HepG2 (cell line): ENCODE results near the gene UBXN2A. TPM values are rescaled to one million over a fixed set of nuclear protein-coding genes. Genes with fewer than 3 reads are reported as not detected.

Source experiments
- ARNT ChIP-seq: fragments of 450-650 bp; IDR thresholded peaks from 2 replicates; pipeline ENCODE4 v1.6.1; 2017
- ATF7-NPFF ChIP-seq: sonication (generic); formaldehyde crosslinking; IDR thresholded peaks from 2 replicates; pipeline ENCODE4 v1.8.1; 2023; ENCODE audit warnings: mild to moderate bottlenecking, low read depth, missing genetic modification reagents, moderate library complexity
- FOXK2 ChIP-seq: fragments of 450-650 bp; IDR thresholded peaks from 2 replicates; pipeline ENCODE4 v1.6.1; 2016
- JUND ChIP-seq: sonication (generic); formaldehyde crosslinking; IDR thresholded peaks from 2 replicates; pipeline ENCODE4 v1.8.0; 2022; ENCODE audit warnings: mild to moderate bottlenecking, missing genetic modification reagents
- MAFK ChIP-seq, 2 experiments: IDR thresholded peaks in 1 of 2; conservative IDR thresholded peaks in 1 of 2; 2 replicates each; pipeline ENCODE4 v1.6.1; 2011; ENCODE audit warnings: improper control_type of control experiment in 2 of 2, low read length in 2 of 2
- MTF2 ChIP-seq: sonication (generic); formaldehyde crosslinking; IDR thresholded peaks from 2 replicates; pipeline ENCODE4 v1.5.0; 2020; ENCODE audit warnings: missing genetic modification reagents, borderline replicate concordance
- NFATC3 ChIP-seq: sonication (generic); formaldehyde crosslinking; IDR thresholded peaks from 2 replicates; pipeline ENCODE4 v1.5.1; 2020; ENCODE audit warnings: mild to moderate bottlenecking, missing genetic modification reagents
- PRMT3 ChIP-seq: sonication (generic); formaldehyde crosslinking; IDR thresholded peaks from 2 replicates; pipeline ENCODE4 v1.8.1; 2022; ENCODE audit warnings: low read depth, mild to moderate bottlenecking, moderate library complexity, missing genetic modification reagents, borderline replicate concordance
- SNRNP70 ChIP-seq: fragments of 200-400 bp; formaldehyde crosslinking; IDR thresholded peaks from 2 replicates; pipeline ENCODE4 v1.6.1; 2017; ENCODE audit warnings: mild to moderate bottlenecking, low read depth, low read length, moderate library complexity
- SP1 ChIP-seq, 2 experiments: fragments of 450-650 bp in 1 of 2; sonication (generic) in 1 of 2; formaldehyde crosslinking in 1 of 2; IDR thresholded peaks; 2 replicates each; pipeline versions ENCODE4 v1.4.0 to v1.6.1; 2016 to 2020; ENCODE audit warnings: missing genetic modification reagents in 1 of 2
- ZFAT ChIP-seq: sonication (generic); formaldehyde crosslinking; conservative IDR thresholded peaks from 2 replicates; pipeline ENCODE4 v1.8.1; 2023; ENCODE audit warnings: missing genetic modification reagents, inconsistent platforms
- ZNF354B ChIP-seq: sonication (generic); formaldehyde crosslinking; IDR thresholded peaks from 2 replicates; pipeline ENCODE4 v1.8.0; 2022; ENCODE audit warnings: mild to moderate bottlenecking, missing genetic modification reagents
- ZNF550 ChIP-seq: sonication (generic); formaldehyde crosslinking; IDR thresholded peaks from 2 replicates; pipeline ENCODE4 v1.4.0; 2020; ENCODE audit warnings: mild to moderate bottlenecking, missing genetic modification reagents, borderline replicate concordance
- ZNF598 ChIP-seq: sonication (generic); formaldehyde crosslinking; IDR thresholded peaks from 2 replicates; pipeline ENCODE4 v1.5.1; 2020; ENCODE audit warnings: mild to moderate bottlenecking, missing genetic modification reagents, borderline replicate concordance
- ZNF713 ChIP-seq: sonication (generic); formaldehyde crosslinking; IDR thresholded peaks from 2 replicates; pipeline ENCODE4 v1.4.0; 2020; ENCODE audit warnings: mild to moderate bottlenecking, missing genetic modification reagents
- polyA plus RNA-seq, 8 experiments: library from polyadenylated mRNA; depleted of rRNA in 3 of 8; stranded (reverse) in 7 of 8; unstranded in 1 of 8; fragments of >200 nt; fragmentation: Illumina TruSeq in 4 of 8; extraction: Trizol in 4 of 8; gene quantifications; 2 replicates each; pipeline versions ENCODE4 v1.2.1 to v1.2.3, GENCODE V29; 2011 to 2016; ENCODE audit warnings: low read depth in 4 of 8, missing spikeins in 1 of 8, mixed read lengths in 1 of 8; ENCODE audit not compliant: insufficient read depth in 1 of 8
- total RNA-seq, 5 experiments: library from RNA; depleted of rRNA; stranded (reverse); fragments of >200 nt; fragmentation: Illumina TruSeq; extraction: Trizol; gene quantifications; 2 replicates each; pipeline ENCODE4 v1.2.3, GENCODE V29; 2016; ENCODE audit warnings: low read depth in 1 of 5
- TF ChIP-seq, protein P1 (sequence below): sonication (generic); formaldehyde crosslinking; IDR thresholded peaks from 2 replicates; pipeline ENCODE4 v1.9.0; 2021; ENCODE audit warnings: mild to moderate bottlenecking, missing genetic modification reagents
- TF ChIP-seq, protein P2 (sequence below), 2 experiments: sonication (generic) in 1 of 2; formaldehyde crosslinking in 1 of 2; IDR thresholded peaks; 2 replicates each; pipeline versions ENCODE4 v1.5.1 to v1.6.1; 2011 to 2020; ENCODE audit warnings: borderline replicate concordance in 1 of 2, low read depth in 1 of 2, low read length in 1 of 2, mild to moderate bottlenecking in 1 of 2, missing genetic modification reagents in 1 of 2, moderate library complexity in 1 of 2
- TF ChIP-seq, protein P3 (sequence below): sonication (generic); formaldehyde crosslinking; IDR thresholded peaks from 2 replicates; pipeline ENCODE4 v1.9.0; 2021; ENCODE audit warnings: missing genetic modification reagents, mild to moderate bottlenecking, borderline replicate concordance

The UBXN2A gene
- total and polyA plus RNA-seq, 2 of the 13 experiments (the other 11 are each of a cell fraction or from before 2014, with no cell fraction given): 8.3 to 20.9 TPM

DNA sequence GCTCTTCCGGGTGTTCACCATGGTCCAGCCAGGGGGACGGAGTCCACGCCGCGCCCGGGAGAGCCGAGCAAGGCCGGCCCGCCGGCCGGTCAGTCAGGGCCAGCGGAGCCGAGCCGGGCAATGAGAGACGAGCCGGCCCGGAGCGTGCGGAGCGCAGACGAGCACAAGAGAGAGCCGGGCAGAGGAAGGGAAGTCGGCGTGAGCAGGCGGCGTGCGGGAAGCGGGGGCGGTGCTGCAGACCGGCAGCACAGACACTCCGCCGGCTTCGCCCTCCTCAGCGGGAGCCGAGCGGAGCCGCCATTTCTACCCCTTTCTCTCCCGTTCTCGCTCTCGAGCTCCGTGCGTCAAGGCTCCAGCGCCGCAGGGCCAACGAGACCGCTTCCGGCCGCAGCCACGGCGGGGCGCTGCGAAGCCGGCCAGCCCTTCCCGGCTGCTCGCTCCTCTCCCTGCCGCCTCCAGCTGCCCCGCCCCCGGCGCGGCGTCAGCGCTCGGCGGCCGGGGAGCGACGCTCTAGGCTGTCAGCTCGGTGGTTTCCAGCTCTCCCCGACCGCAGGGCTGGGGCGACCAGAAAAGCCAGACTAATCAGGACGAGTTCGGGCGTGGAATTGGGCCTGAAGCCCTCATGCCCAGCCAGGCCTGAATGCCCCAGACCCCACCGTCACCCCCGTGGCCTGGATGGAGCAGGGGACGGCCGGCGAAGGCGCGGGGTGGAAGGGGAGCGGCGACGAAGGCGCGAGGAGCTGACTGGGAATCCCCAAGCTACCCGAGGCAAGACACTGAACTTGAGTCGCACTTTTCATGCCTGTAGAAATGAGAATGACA lies 13.3 kb upstream of the UBXN2A start, which contains the start of gene ATAD2B (continued):
- TF ChIP-seq, protein P1, sequence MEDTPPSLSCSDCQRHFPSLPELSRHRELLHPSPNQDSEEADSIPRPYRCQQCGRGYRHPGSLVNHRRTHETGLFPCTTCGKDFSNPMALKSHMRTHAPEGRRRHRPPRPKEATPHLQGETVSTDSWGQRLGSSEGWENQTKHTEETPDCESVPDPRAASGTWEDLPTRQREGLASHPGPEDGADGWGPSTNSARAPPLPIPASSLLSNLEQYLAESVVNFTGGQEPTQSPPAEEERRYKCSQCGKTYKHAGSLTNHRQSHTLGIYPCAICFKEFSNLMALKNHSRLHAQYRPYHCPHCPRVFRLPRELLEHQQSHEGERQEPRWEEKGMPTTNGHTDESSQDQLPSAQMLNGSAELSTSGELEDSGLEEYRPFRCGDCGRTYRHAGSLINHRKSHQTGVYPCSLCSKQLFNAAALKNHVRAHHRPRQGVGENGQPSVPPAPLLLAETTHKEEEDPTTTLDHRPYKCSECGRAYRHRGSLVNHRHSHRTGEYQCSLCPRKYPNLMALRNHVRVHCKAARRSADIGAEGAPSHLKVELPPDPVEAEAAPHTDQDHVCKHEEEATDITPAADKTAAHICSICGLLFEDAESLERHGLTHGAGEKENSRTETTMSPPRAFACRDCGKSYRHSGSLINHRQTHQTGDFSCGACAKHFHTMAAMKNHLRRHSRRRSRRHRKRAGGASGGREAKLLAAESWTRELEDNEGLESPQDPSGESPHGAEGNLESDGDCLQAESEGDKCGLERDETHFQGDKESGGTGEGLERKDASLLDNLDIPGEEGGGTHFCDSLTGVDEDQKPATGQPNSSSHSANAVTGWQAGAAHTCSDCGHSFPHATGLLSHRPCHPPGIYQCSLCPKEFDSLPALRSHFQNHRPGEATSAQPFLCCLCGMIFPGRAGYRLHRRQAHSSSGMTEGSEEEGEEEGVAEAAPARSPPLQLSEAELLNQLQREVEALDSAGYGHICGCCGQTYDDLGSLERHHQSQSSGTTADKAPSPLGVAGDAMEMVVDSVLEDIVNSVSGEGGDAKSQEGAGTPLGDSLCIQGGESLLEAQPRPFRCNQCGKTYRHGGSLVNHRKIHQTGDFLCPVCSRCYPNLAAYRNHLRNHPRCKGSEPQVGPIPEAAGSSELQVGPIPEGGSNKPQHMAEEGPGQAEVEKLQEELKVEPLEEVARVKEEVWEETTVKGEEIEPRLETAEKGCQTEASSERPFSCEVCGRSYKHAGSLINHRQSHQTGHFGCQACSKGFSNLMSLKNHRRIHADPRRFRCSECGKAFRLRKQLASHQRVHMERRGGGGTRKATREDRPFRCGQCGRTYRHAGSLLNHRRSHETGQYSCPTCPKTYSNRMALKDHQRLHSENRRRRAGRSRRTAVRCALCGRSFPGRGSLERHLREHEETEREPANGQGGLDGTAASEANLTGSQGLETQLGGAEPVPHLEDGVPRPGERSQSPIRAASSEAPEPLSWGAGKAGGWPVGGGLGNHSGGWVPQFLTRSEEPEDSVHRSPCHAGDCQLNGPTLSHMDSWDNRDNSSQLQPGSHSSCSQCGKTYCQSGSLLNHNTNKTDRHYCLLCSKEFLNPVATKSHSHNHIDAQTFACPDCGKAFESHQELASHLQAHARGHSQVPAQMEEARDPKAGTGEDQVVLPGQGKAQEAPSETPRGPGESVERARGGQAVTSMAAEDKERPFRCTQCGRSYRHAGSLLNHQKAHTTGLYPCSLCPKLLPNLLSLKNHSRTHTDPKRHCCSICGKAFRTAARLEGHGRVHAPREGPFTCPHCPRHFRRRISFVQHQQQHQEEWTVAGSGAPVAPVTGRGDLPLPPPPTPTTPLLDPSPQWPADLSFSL (CRISPR knock-in tag): no peak; the same call in 1 of the 2 replicates
- TF ChIP-seq NFATC3 (CRISPR knock-in tag) (no peak), ZNF550 (CRISPR knock-in tag) (peak; percentile 93; the same call in 1 of the 2 replicates), ARNT (no peak), JUND (CRISPR knock-in tag) (peak; percentile 87), MAFK (conservative IDR thresholded peaks at IDR 0.05 in 1 of 2, IDR thresholded peaks at IDR 0.05 in 1 of 2; ENCODE audit: low read length in 2 of 2) (peak in 1 of 2 experiments; percentile 1; a peak in 1 of 4 replicates), MTF2 (CRISPR knock-in tag) (peak; percentile 85; the same call in 1 of the 2 replicates), FOXK2 (no peak), ATF7-NPFF (peak; percentile 92), ZNF354B (no peak; the same call in 1 of the 2 replicates), SNRNP70 (no peak), ZNF598 (CRISPR knock-in tag) (no peak), SP1 (IDR thresholded peaks at IDR 0.05) (no peak), SP1 (CRISPR knock-in tag; IDR thresholded peaks at IDR 0.05) (peak; percentile 86), ZNF713 (CRISPR knock-in tag) (no peak; the same call in 1 of the 2 replicates), PRMT3 (CRISPR knock-in tag) (peak; percentile 53; the same call in 1 of the 2 replicates), ZFAT (CRISPR knock-in tag) (0 out of 2 replicates have a peak, but pooled peaks have one; percentile 77)
- TF ChIP-seq, protein P2, sequence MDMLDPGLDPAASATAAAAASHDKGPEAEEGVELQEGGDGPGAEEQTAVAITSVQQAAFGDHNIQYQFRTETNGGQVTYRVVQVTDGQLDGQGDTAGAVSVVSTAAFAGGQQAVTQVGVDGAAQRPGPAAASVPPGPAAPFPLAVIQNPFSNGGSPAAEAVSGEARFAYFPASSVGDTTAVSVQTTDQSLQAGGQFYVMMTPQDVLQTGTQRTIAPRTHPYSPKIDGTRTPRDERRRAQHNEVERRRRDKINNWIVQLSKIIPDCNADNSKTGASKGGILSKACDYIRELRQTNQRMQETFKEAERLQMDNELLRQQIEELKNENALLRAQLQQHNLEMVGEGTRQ (IDR thresholded peaks at IDR 0.05; ENCODE audit: low read depth, low read length): no peak
- TF ChIP-seq, protein P2 (CRISPR knock-in tag; IDR thresholded peaks at IDR 0.05; ENCODE audit: borderline replicate concordance): no peak
- TF ChIP-seq, protein P3, sequence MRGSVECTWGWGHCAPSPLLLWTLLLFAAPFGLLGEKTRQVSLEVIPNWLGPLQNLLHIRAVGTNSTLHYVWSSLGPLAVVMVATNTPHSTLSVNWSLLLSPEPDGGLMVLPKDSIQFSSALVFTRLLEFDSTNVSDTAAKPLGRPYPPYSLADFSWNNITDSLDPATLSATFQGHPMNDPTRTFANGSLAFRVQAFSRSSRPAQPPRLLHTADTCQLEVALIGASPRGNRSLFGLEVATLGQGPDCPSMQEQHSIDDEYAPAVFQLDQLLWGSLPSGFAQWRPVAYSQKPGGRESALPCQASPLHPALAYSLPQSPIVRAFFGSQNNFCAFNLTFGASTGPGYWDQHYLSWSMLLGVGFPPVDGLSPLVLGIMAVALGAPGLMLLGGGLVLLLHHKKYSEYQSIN (CRISPR knock-in tag): no peak; the same call in 1 of the 2 replicates
